ENCODE measurements around the gene RASL10A.

RASL10A gene

GRCh38 chr22:29269230-29269604 lies 46.3 kb downstream of the RASL10A start:
- Histone ChIP-seq H3K27ac (peak overlapping the region; percentile 97 to 98), H3K4me3 (peak overlapping the region; percentile 84)
- no peak for DNase-seq (ENCODE audit: low spot score)
- TF ChIP-seq, protein P1, sequence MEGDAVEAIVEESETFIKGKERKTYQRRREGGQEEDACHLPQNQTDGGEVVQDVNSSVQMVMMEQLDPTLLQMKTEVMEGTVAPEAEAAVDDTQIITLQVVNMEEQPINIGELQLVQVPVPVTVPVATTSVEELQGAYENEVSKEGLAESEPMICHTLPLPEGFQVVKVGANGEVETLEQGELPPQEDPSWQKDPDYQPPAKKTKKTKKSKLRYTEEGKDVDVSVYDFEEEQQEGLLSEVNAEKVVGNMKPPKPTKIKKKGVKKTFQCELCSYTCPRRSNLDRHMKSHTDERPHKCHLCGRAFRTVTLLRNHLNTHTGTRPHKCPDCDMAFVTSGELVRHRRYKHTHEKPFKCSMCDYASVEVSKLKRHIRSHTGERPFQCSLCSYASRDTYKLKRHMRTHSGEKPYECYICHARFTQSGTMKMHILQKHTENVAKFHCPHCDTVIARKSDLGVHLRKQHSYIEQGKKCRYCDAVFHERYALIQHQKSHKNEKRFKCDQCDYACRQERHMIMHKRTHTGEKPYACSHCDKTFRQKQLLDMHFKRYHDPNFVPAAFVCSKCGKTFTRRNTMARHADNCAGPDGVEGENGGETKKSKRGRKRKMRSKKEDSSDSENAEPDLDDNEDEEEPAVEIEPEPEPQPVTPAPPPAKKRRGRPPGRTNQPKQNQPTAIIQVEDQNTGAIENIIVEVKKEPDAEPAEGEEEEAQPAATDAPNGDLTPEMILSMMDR (IDR thresholded peaks at IDR 0.05), result no peak

- peak overlapping the region; percentile 84 for H3K4me3 ChIP-seq
- DNase-seq (ENCODE audit: low spot score), result no peak
- peak overlapping the region; percentile 97 to 98 for H3K27ac ChIP-seq
- TF ChIP-seq, protein P1 (IDR thresholded peaks at IDR 0.05), result no peak
Measured at GRCh38 chr22:29268511-29269229, 46.8 kb downstream of the RASL10A start.

DNA sequence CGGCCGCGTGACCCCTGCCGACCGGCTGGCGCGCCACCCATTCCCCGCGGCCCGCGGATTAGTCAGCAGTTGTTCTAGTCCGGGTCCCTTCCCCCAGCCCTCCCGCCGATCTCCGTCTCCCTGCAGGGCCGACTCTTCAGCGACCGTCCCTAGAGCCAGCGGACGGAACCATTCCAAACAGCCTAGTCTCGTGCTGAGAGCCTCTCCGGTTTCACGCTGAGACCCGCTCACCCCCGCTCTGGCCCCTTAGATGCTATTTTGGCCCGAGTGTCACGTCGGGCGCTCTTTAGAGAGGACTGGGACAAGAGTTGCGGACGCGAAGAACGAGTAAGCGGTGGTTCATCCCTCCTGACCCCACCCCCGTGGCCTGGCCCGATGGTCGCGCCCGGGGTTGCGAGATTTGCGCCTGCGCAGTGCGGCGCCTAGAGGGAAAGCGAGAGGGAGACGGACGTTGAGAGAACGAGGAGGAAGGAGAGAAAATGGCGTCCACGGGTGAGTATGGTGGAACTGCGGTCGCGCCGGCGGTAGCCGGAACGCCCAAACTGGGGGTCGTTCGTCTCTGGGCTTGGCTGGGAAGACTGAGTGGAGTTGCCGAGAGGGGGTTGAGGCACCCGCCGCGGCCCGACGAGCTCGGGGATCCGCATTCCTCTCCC lies 47.5 kb downstream of the RASL10A start, which contains the start of the genes EWSR1 and RHBDD3:
Gene EWSR1 (plus strand): TSS at position 411 of the 653 bp plus-strand sequence. CDS start 69 bp downstream, at position 480.
Gene RHBDD3 (minus strand): TSS at position 124 of the 653 bp plus-strand sequence. CDS start 2,355 bp downstream, outside the sequence.
- H3K4me3 ChIP-seq, result peak within 1 kb of the TSS; percentile 84
- H3K27ac ChIP-seq, result peak within 1 kb of the TSS; percentile 97 to 98
- peak; percentile 97 for DNase-seq (ENCODE audit: low spot score)
- TF ChIP-seq, protein P1 (IDR thresholded peaks at IDR 0.05), result no peak

DNA sequence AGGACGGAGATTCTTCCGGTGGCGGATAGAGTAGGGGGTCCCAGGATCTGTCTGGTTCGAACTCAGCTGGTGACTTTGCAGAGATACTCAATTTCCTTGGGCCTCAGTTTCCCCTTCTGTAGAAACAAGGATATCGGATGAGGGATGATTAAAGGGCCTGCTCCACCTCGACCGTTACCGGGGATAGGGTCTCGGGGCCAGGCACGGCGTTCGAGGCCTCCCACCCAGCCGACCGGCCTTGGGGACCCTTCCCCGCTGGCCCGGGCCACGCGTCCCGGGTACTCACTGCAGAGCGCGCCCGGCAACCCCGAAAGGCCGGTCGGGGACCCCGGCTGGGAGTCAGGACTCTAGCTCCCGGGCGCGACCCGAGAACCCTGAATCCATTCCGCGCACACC lies 48.0 kb downstream of the RASL10A start:
- peak overlapping the region; percentile 97 to 98 for H3K27ac ChIP-seq
- DNase-seq (ENCODE audit: low spot score), result no peak
- H3K4me3 ChIP-seq, result peak overlapping the region; percentile 84
- TF ChIP-seq, protein P1 (IDR thresholded peaks at IDR 0.05), result no peak

DNA sequence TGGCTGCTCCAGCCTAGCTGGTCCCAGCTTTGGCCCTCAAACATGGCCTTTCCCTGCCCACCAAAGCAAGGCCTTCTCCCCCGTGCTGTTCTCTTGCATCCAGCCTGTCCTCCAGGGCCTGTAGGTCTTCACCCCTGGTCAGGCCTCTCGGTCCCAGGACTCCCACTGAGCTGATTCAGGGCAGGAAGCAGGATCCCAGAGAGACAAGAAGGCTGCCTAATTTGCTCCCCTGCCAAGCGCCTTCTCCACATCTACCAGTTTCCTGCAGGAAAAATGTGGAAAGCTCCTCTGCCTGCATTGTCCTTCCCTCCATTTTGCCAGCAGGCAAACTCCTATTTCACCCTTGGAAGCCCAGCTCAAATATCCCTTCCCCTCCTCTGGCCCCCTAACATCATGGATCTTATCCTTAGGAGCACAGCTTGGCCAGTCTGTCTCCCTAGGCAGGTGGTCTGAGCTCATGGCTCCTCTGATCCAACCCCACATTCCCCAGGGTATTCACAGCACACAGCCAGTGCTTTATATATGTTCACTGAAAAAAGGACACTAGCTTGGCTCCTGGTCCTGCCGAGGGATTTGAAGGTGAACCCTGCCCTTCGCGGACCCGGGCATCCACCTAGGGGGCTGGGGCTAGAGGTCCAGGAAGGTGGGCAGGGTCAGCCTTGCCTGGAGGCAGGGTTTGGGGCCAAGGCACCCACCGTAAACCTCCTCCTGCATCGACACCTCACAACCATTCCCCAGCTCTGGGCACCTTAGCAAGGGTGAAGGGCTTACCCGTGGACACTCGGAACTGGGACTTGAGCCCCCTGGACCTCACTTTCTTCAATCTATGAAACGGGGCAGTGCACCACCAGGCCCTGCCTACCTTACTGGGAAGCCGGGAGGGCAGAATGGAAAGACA lies 48.7 kb downstream of the RASL10A start:
- TF ChIP-seq, protein P1 (IDR thresholded peaks at IDR 0.05), result no peak
- H3K4me3 ChIP-seq, result peak overlapping the region; percentile 84
- peak overlapping the region; percentile 97 to 98 for H3K27ac ChIP-seq
- DNase-seq (ENCODE audit: low spot score), result no peak

GRCh38 chr22:29265929-29266328 lies 49.6 kb downstream of the RASL10A start:
- H3K4me3 ChIP-seq, result no peak overlapping the region
- TF ChIP-seq, protein P1 (IDR thresholded peaks at IDR 0.05), result no peak
- no peak overlapping the region for H3K27ac ChIP-seq
- no peak for DNase-seq (ENCODE audit: low spot score)

Data from coronary artery (tissue), 2 donors.